Fibroblast of lung (primary cell): ENCODE results near the gene PPARG.

Experiments used
- EZH2 ChIP-seq: IDR thresholded peaks from 2 replicates; pipeline ENCODE4 v1.5.1; 2012; ENCODE audit warnings: low read length, control low read depth, mild to moderate bottlenecking; ENCODE audit errors: missing control alignments
- TF ChIP-seq, protein P1 (sequence below), 2 donors: IDR thresholded peaks in 1 of 2; conservative IDR thresholded peaks in 1 of 2; 1 replicate in 1 of 2; 2 replicates in 1 of 2; pipeline ENCODE4 v1.5.1; 2011 to 2012; ENCODE audit warnings: low read length in 2 of 2, control low read depth in 1 of 2, inconsistent platforms in 1 of 2, low read depth in 1 of 2, mild to moderate bottlenecking in 1 of 2

DNA sequence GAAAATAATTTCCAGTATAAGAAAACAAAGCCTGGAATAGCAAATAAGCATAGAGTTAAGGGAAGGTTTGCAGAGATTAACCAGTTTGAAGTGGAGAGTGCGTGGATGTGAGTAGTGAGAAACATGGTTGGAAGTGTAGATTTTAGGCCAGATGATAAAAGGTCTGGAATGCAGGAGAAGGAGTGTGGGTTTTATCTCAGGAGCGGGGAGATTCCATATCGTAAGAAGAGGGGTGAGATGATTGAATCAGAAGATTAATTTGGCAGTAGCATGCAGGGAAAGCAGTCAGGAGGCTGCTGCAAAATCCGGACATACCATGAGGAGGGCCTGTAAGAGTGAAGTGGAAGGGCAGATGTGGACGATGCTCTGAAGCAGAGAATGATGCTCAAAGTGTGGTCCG lies 13.7 kb downstream of the PPARG start:
- TF ChIP-seq, protein P1, sequence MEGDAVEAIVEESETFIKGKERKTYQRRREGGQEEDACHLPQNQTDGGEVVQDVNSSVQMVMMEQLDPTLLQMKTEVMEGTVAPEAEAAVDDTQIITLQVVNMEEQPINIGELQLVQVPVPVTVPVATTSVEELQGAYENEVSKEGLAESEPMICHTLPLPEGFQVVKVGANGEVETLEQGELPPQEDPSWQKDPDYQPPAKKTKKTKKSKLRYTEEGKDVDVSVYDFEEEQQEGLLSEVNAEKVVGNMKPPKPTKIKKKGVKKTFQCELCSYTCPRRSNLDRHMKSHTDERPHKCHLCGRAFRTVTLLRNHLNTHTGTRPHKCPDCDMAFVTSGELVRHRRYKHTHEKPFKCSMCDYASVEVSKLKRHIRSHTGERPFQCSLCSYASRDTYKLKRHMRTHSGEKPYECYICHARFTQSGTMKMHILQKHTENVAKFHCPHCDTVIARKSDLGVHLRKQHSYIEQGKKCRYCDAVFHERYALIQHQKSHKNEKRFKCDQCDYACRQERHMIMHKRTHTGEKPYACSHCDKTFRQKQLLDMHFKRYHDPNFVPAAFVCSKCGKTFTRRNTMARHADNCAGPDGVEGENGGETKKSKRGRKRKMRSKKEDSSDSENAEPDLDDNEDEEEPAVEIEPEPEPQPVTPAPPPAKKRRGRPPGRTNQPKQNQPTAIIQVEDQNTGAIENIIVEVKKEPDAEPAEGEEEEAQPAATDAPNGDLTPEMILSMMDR (conservative IDR thresholded peaks at IDR 0.05 in 1 of 2, IDR thresholded peaks at IDR 0.05 in 1 of 2; ENCODE audit: low read depth in 1 of 2, low read length in 2 of 2): no peak
- TF ChIP-seq EZH2: no peak
